Parathyroid adenoma (tissue), 2 donors: Measurements from ENCODE around the gene FAM227B.

Experiments used
- H2AFZ ChIP-seq: fragments of 300-600 bp; sonication (generic); one replicate; pipeline ENCODE4 v1.7.0; 2017; ENCODE audit warnings: antibody characterized with exemption, mild to moderate bottlenecking
- H3K27ac ChIP-seq: fragments of 300-600 bp; sonication (generic); one replicate; pipeline ENCODE4 v1.7.0; 2017
- H3K27me3 ChIP-seq: fragments of 300-600 bp; sonication (generic); one replicate; pipeline ENCODE4 v1.7.0; 2017; ENCODE audit warnings: low read length; ENCODE audit not compliant: control insufficient read depth, insufficient read depth
- H3K36me3 ChIP-seq: fragments of 300-600 bp; sonication (generic); one replicate; pipeline ENCODE4 v1.7.0; 2017; ENCODE audit warnings: low read length; ENCODE audit not compliant: control insufficient read depth, insufficient read depth
- H3K4me1 ChIP-seq: fragments of 300-600 bp; sonication (generic); one replicate; pipeline ENCODE4 v1.7.0; 2017; ENCODE audit warnings: control low read depth
- H3K4me2 ChIP-seq: fragments of 300-600 bp; sonication (generic); one replicate; pipeline ENCODE4 v1.7.0; 2017; ENCODE audit warnings: low read length
- H3K4me3 ChIP-seq: fragments of 300-600 bp; sonication (generic); one replicate; pipeline ENCODE4 v1.7.0; 2017; ENCODE audit warnings: low read depth, low read length
- H3K79me2 ChIP-seq: fragments of 300-600 bp; sonication (generic); one replicate; pipeline ENCODE4 v1.7.0; 2017; ENCODE audit warnings: control low read depth
- H3K9ac ChIP-seq: fragments of 300-600 bp; sonication (generic); one replicate; pipeline ENCODE4 v1.7.0; 2017; ENCODE audit warnings: mild to moderate bottlenecking
- H3K9me3 ChIP-seq: fragments of 300-600 bp; sonication (generic); one replicate; pipeline ENCODE4 v1.7.0; 2017; ENCODE audit warnings: low read length; ENCODE audit not compliant: control insufficient read depth
- TF ChIP-seq, protein P1 (sequence below): fragments of 300-600 bp; sonication (generic); IDR thresholded peaks from one replicate; pipeline ENCODE4 v1.7.0; 2017; ENCODE audit warnings: antibody characterized with exemption, mild to moderate bottlenecking
- donor health status: primary hyperparathyroidism.

Gene FAM227B

GRCh38 chr15:49467746-49468480 is 152.7 kb downstream of the FAM227B start:
- Histone ChIP-seq H3K4me2 (no peak overlapping the region), H3K4me1 (no peaks in the 10 kb centered on the region), H3K79me2 (no peaks in the 10 kb centered on the region), H3K36me3 (no peaks in the 10 kb centered on the region), H3K27ac (no peak overlapping the region), H3K27me3 (no peaks in the 10 kb centered on the region), H3K9me3 (no peaks in the 10 kb centered on the region), H2AFZ (no peak overlapping the region), H3K9ac (no peak overlapping the region), H3K4me3 (no peak overlapping the region)
- TF ChIP-seq, protein P1, sequence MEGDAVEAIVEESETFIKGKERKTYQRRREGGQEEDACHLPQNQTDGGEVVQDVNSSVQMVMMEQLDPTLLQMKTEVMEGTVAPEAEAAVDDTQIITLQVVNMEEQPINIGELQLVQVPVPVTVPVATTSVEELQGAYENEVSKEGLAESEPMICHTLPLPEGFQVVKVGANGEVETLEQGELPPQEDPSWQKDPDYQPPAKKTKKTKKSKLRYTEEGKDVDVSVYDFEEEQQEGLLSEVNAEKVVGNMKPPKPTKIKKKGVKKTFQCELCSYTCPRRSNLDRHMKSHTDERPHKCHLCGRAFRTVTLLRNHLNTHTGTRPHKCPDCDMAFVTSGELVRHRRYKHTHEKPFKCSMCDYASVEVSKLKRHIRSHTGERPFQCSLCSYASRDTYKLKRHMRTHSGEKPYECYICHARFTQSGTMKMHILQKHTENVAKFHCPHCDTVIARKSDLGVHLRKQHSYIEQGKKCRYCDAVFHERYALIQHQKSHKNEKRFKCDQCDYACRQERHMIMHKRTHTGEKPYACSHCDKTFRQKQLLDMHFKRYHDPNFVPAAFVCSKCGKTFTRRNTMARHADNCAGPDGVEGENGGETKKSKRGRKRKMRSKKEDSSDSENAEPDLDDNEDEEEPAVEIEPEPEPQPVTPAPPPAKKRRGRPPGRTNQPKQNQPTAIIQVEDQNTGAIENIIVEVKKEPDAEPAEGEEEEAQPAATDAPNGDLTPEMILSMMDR: no peak

DNA sequence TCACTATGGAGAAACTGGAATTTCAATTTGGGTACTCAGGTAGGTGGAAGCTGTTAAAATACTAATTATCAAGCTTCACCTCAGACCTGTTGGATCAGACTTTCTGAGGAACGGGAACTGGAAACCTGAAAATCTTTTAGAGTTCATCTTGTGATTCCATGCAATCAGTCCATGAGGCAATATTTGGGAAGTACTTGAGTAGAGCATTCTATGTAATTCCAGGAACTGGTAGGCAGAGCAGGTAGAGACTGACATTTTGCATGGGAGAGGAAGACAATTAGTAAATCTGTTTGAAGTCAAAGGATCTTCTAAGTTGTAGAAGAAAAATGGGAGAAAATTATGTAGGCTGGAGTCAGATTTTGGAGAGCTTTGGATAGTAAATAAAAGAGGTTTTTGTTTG is 154.5 kb downstream of the FAM227B start:
- no peaks in the 10 kb centered on the region for H3K9me3 ChIP-seq
- no peak overlapping the region for H2AFZ ChIP-seq
- TF ChIP-seq, protein P1: no peak
- H3K27ac ChIP-seq: no peak overlapping the region
- no peaks in the 10 kb centered on the region for H3K27me3 ChIP-seq
- H3K79me2 ChIP-seq: no peaks in the 10 kb centered on the region
- no peak overlapping the region for H3K9ac ChIP-seq
- H3K4me1 ChIP-seq: no peaks in the 10 kb centered on the region
- no peaks in the 10 kb centered on the region for H3K36me3 ChIP-seq
- H3K4me3 ChIP-seq: no peak overlapping the region
- no peak overlapping the region for H3K4me2 ChIP-seq

- H3K36me3 ChIP-seq: no peaks in the 10 kb centered on the region
- no peak overlapping the region for H2AFZ ChIP-seq
- TF ChIP-seq, protein P1: no peak
These were observed 156.1 kb downstream of the FAM227B start for GRCh38 chr15:49464522-49464921.

GRCh38 chr15:49462232-49462844 is 158.3 kb downstream of the FAM227B start:
- H3K79me2 ChIP-seq: no peaks in the 10 kb centered on the region
- no peak overlapping the region for H3K4me2 ChIP-seq
- H3K4me1 ChIP-seq: no peaks in the 10 kb centered on the region
- H3K9me3 ChIP-seq: no peaks in the 10 kb centered on the region
- no peak overlapping the region for H3K4me3 ChIP-seq
- H3K27ac ChIP-seq: no peak overlapping the region
- H3K27me3 ChIP-seq: no peaks in the 10 kb centered on the region
- TF ChIP-seq, protein P1: no peak
- H3K36me3 ChIP-seq: no peaks in the 10 kb centered on the region
- H3K9ac ChIP-seq: no peak overlapping the region
- no peak overlapping the region for H2AFZ ChIP-seq

More at GRCh38 chr15:49464522-49464921, 156.1 kb downstream of the FAM227B start:
- H3K9ac ChIP-seq: no peak overlapping the region
- no peak overlapping the region for H3K27ac ChIP-seq
- H3K79me2 ChIP-seq: no peaks in the 10 kb centered on the region
- no peaks in the 10 kb centered on the region for H3K9me3 ChIP-seq
- H3K4me3 ChIP-seq: no peak overlapping the region
- H3K27me3 ChIP-seq: no peaks in the 10 kb centered on the region
- no peak overlapping the region for H3K4me2 ChIP-seq
- no peaks in the 10 kb centered on the region for H3K4me1 ChIP-seq
